Measurements from ENCODE around the gene WNK2.

- no peak for TF ChIP-seq CTCF (conservative IDR thresholded peaks at IDR 0.05; ENCODE audit: low read depth, low read length)
- TF ChIP-seq MAFK (IDR thresholded peaks at IDR 0.05; ENCODE audit: low read depth, low read length), result no peak
- no peak for TF ChIP-seq POLR2A (IDR thresholded peaks at IDR 0.05; ENCODE audit: low read depth, low read length)
- TF ChIP-seq MAZ (IDR thresholded peaks at IDR 0.05; ENCODE audit: borderline replicate concordance, low read depth, low read length), result no peak
- TF ChIP-seq MXI1 (IDR thresholded peaks at IDR 0.05; ENCODE audit: borderline replicate concordance, low read depth, low read length), result no peak
- TF ChIP-seq RAD21 (IDR thresholded peaks at IDR 0.05; ENCODE audit: low read length), result no peak
- no peak for TF ChIP-seq FOS (IDR thresholded peaks at IDR 0.05; ENCODE audit: low read depth, low read length)
- TF ChIP-seq RFX5 (IDR thresholded peaks at IDR 0.05; ENCODE audit: low read depth, low read length), result no peak
- TF ChIP-seq CEBPB (IDR thresholded peaks at IDR 0.05; ENCODE audit: low read depth, low read length), result no peak
Observed at GRCh38 chr9:93317495-93318094, 133.7 kb downstream of the WNK2 start.

Measured in IMR-90 (cell line).